SU-DHL-6 (cell line): Measurements from ENCODE around the gene POPDC2.

Experiments used
- EZH2phosphoT487 ChIP-seq: fragments of 200-600 bp; sonication (generic), shearing (Covaris generic); conservative IDR thresholded peaks from 2 replicates; pipeline ENCODE4 v1.6.1; 2018; ENCODE audit warnings: mild to moderate bottlenecking, antibody characterized with exemption, low read length, moderate library complexity, mixed read lengths
- TF ChIP-seq, protein P1 (sequence below): fragments of 200-600 bp; sonication (generic); IDR thresholded peaks from one replicate; pipeline ENCODE4 v1.5.1; 2017; ENCODE audit warnings: antibody characterized with exemption, mild to moderate bottlenecking, low read length, moderate library complexity; ENCODE audit not compliant: insufficient read depth, poor library complexity, severe bottlenecking

DNA sequence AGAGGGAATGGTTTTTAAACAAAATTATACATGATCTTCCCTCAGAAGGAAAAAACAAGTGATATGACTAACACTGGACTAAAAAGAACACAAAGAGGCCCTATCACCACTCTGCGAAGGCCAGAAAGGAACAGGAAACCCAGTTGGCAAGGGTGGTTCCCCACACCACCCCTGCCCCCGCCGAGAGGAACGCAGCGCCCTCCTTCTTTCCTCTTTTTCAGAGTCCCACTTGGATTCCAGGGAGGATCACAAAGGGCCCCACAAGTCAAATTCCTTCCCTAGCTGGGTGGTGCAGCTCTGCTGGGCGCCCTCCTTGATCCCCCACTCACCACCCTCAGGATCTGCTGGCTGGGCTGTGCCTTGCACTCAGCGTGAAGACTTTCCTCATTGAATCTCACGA lies 32.9 kb downstream of the POPDC2 start:
- TF ChIP-seq, protein P1, sequence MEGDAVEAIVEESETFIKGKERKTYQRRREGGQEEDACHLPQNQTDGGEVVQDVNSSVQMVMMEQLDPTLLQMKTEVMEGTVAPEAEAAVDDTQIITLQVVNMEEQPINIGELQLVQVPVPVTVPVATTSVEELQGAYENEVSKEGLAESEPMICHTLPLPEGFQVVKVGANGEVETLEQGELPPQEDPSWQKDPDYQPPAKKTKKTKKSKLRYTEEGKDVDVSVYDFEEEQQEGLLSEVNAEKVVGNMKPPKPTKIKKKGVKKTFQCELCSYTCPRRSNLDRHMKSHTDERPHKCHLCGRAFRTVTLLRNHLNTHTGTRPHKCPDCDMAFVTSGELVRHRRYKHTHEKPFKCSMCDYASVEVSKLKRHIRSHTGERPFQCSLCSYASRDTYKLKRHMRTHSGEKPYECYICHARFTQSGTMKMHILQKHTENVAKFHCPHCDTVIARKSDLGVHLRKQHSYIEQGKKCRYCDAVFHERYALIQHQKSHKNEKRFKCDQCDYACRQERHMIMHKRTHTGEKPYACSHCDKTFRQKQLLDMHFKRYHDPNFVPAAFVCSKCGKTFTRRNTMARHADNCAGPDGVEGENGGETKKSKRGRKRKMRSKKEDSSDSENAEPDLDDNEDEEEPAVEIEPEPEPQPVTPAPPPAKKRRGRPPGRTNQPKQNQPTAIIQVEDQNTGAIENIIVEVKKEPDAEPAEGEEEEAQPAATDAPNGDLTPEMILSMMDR, result no peak
- TF ChIP-seq EZH2phosphoT487, result no peak
